WTC11 (cell line): Measurements from ENCODE around the gene OR2A14. TPM values are rescaled to one million over a fixed set of nuclear protein-coding genes. Genes with fewer than 3 reads are reported as not detected.

ENCODE experiments used
- ATAC-seq: fragments of 200-7000 bp; cut with Tn5 transposase; 2 replicates; pipeline ENCODE4 v1.10.0; 2021; ENCODE audit warnings: mild to moderate bottlenecking, moderate library complexity
- Bru-seq: library from RNA; stranded (reverse); fragments of 400-500 nt; gene quantifications from one replicate; lab custom pipeline; 2021; lab: Mats Ljungman, UMichigan
- CTCF ChIA-PET: fragments of 300-600 bp; sonication (Branson Sonifier 250); formaldehyde crosslinking; loops from one replicate; lab custom pipeline; 2021; ENCODE audit warnings: antibody characterized with exemption; lab: Charles Lee
- POLR2A ChIA-PET: fragments of 350-600 bp; sonication (Branson Sonifier 250); formaldehyde crosslinking; loops from one replicate; lab custom pipeline; 2021; ENCODE audit warnings: antibody characterized with exemption; lab: Charles Lee
- DNase-seq: peaks from one replicate; pipeline ENCODE4 v3.0.0; 2021; ENCODE audit warnings: low spot score
- H3K27ac Mint-ChIP-seq: 2 replicates; pipeline ENCODE4 v1.8.0; 2021; ENCODE audit warnings: mixed read lengths
- H3K27me3 Mint-ChIP-seq: 2 replicates; pipeline ENCODE4 v1.8.0; 2021; ENCODE audit warnings: low read depth, mild to moderate bottlenecking, moderate library complexity, mixed read lengths
- H3K36me3 Mint-ChIP-seq: 2 replicates; pipeline ENCODE4 v1.8.0; 2021; ENCODE audit warnings: mixed read lengths
- H3K4me1 Mint-ChIP-seq: 2 replicates; pipeline ENCODE4 v1.8.0; 2022; ENCODE audit warnings: mixed read lengths
- H3K4me3 Mint-ChIP-seq: 2 replicates; pipeline ENCODE4 v1.8.0; 2021; ENCODE audit warnings: mild to moderate bottlenecking, moderate library complexity, mixed read lengths
- H3K9me3 Mint-ChIP-seq: 2 replicates; pipeline ENCODE4 v1.8.0; 2021; ENCODE audit warnings: mixed read lengths
- ATF3 ChIP-seq: sonication (generic); formaldehyde crosslinking; conservative IDR thresholded peaks from 2 replicates; pipeline ENCODE4 v1.8.1; 2022; ENCODE audit warnings: mild to moderate bottlenecking, missing genetic modification reagents
- CDX4 ChIP-seq: fragments of 250-450 bp; sonication (Bioruptor Pico); IDR thresholded peaks from 2 replicates; pipeline ENCODE4 v1.9.0; 2021; ENCODE audit warnings: moderate library complexity, mild to moderate bottlenecking, inconsistent platforms, borderline replicate concordance
- CTCF ChIP-seq: fragments of 200-600 bp; IDR thresholded peaks from 2 replicates; pipeline ENCODE4 v1.8.0; 2022; ENCODE audit warnings: antibody characterized with exemption
- E2F1 ChIP-seq: sonication (generic); formaldehyde crosslinking; IDR thresholded peaks from 2 replicates; pipeline ENCODE4 v1.8.0; 2022; ENCODE audit warnings: mild to moderate bottlenecking, missing genetic modification reagents
- ERG ChIP-seq: fragments of 250-450 bp; sonication (Bioruptor Pico); IDR thresholded peaks from 2 replicates; pipeline ENCODE4 v1.8.0; 2021; ENCODE audit warnings: mild to moderate bottlenecking
- FOXP1 ChIP-seq: sonication (generic); formaldehyde crosslinking; IDR thresholded peaks from 2 replicates; pipeline ENCODE4 v1.8.0; 2022; ENCODE audit warnings: missing genetic modification reagents, mild to moderate bottlenecking, moderate library complexity, borderline replicate concordance
- GABPB1 ChIP-seq: sonication (generic); formaldehyde crosslinking; IDR thresholded peaks from 2 replicates; pipeline ENCODE4 v1.8.1; 2023; ENCODE audit warnings: mild to moderate bottlenecking, missing genetic modification reagents
- MXD4 ChIP-seq: fragments of 250-450 bp; sonication (Bioruptor Pico); IDR thresholded peaks from 2 replicates; pipeline ENCODE4 v1.8.0; 2021; ENCODE audit warnings: mild to moderate bottlenecking, moderate library complexity, borderline replicate concordance
- NR2C2 ChIP-seq: sonication (generic); formaldehyde crosslinking; IDR thresholded peaks from 2 replicates; pipeline ENCODE4 v1.8.0; 2022; ENCODE audit warnings: mild to moderate bottlenecking, missing genetic modification reagents
- PREB ChIP-seq: sonication (generic); formaldehyde crosslinking; IDR thresholded peaks from 2 replicates; pipeline ENCODE4 v1.8.1; 2022; ENCODE audit warnings: mild to moderate bottlenecking, missing genetic modification reagents, moderate library complexity, borderline replicate concordance
- TCF7 ChIP-seq: sonication (generic); formaldehyde crosslinking; IDR thresholded peaks from 2 replicates; pipeline ENCODE4 v1.8.0; 2022; ENCODE audit warnings: mild to moderate bottlenecking, low read depth, missing genetic modification reagents, moderate library complexity
- TP53 ChIP-seq: sonication (generic); formaldehyde crosslinking; IDR thresholded peaks from 2 replicates; pipeline ENCODE4 v1.8.1; 2023; ENCODE audit warnings: mild to moderate bottlenecking, missing genetic modification reagents
- ZNF232 ChIP-seq: sonication (generic); formaldehyde crosslinking; IDR thresholded peaks from 2 replicates; pipeline ENCODE4 v1.8.0; 2022; ENCODE audit warnings: mild to moderate bottlenecking, missing genetic modification reagents
- long read RNA-seq, 3 experiments: library from RNA in 1 of 3; library from capped mRNA in 1 of 3; library from polyadenylated mRNA in 1 of 3; unstranded in 2 of 3; stranded (forward) in 1 of 3; transcript quantifications; one replicate each; pipeline ENCODE4 v2.0.0, GENCODE V29; 2021
- total RNA-seq: library from RNA; stranded (reverse); gene quantifications from 3 replicates; pipeline ENCODE4 v1.2.3, GENCODE V29; 2021
- TF ChIP-seq, protein P1 (sequence below): fragments of 250-450 bp; sonication (Bioruptor Pico); conservative IDR thresholded peaks from 2 replicates; pipeline ENCODE4 v1.9.0; 2021; ENCODE audit warnings: mild to moderate bottlenecking
- TF ChIP-seq, protein P2 (sequence below): sonication (generic); formaldehyde crosslinking; IDR thresholded peaks from 2 replicates; pipeline ENCODE4 v1.8.0; 2022; ENCODE audit warnings: missing genetic modification reagents

Gene OR2A14
- total RNA-seq (not detected in 3 replicates), Bru-seq, nascent RNA (not detected)
- long read RNA-seq, experiment 1: 0 reads
- long read RNA-seq, experiment 2: 0 reads
- long read RNA-seq, experiment 3: 0 reads

DNA sequence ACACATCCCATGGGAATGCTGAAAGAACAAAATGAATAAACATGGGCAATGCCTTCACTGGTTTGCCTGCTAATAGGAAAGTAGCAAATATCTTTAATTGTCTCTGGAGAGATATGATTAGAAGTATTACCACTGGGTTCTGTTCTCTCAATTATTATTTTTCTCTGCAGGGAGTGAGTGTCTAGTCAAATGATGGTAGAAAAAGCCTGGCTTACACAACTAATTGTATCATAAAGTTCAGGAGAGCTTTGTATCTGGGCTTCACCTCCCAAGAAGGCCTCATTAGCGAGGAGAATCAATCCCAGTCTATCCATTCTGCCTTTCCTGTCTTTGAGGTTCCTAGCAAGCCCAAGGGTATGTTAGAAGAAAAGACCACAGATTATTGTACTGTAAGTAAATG is at the start of gene OR2A14:
TSS of gene OR2A14 (plus strand) at position 301 of the 400 bp plus-strand sequence. CDS start 5,937 bp downstream, outside the sequence.
- CTCF ChIA-PET: no interaction called here
- no peaks in the 10 kb centered on the region for H3K27me3 Mint-ChIP-seq

GRCh38 chr7:144074374-144074773 is 48.6 kb upstream of the OR2A14 start:
- Mint-ChIP-seq H3K4me1 (no peaks in the 10 kb centered on the region), H3K36me3 (no peaks in the 10 kb centered on the region), H3K9me3 (peaks cover 11% of the 10 kb centered on the region), H3K27me3 (no peaks in the 10 kb centered on the region), H3K27ac (no peak overlapping the region), H3K4me3 (no peak overlapping the region)
- no peak for ATAC-seq
- POLR2A ChIA-PET: no interaction called here
- DNase-seq: no peak
- CTCF ChIA-PET: no interaction called here
- TF ChIP-seq TP53 (CRISPR knock-in tag) (no peak), GABPB1 (CRISPR knock-in tag) (no peak), ZNF232 (no peak), ERG (CRISPR knock-in tag) (no peak), CDX4 (CRISPR knock-in tag) (no peak), MXD4 (no peak), ATF3 (no peak), PREB (CRISPR knock-in tag) (no peak), CTCF (no peak), FOXP1 (CRISPR knock-in tag) (no peak), TCF7 (CRISPR knock-in tag) (no peak), NR2C2 (CRISPR knock-in tag) (no peak)
- TF ChIP-seq, protein P1, sequence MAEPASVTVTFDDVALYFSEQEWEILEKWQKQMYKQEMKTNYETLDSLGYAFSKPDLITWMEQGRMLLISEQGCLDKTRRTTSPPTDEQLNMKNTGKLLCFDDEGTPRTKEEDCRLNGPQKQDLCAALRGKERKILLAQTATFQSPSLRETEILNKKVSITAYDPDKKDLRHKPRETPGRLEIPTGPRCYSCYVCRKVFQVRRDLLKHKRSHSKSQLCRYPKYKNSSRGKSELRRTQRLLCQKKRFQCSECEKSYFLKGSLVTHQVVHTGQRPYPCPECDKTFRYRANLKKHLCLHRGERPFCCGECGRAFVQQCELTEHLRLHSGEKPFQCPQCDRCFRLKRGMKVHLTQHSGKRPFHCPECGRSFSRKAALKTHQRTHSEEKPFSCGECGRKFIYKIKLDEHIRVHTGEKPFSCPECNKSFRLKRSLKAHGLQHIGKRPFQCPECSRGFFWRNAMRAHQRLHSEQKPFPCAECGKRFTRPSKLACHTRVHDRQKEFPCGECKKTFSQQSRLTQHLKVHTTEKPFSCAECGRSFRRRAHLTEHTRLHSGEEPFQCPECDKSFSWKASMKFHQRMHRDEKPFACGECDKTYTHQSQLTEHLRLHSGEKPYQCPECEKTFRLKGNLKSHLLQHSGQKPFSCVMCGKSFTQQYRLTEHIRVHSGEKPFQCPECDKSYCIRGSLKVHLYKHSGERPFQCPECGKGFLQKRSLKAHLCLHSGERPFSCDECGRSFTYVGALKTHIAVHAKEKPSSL (CRISPR knock-in tag): no peak
- TF ChIP-seq, protein P2, sequence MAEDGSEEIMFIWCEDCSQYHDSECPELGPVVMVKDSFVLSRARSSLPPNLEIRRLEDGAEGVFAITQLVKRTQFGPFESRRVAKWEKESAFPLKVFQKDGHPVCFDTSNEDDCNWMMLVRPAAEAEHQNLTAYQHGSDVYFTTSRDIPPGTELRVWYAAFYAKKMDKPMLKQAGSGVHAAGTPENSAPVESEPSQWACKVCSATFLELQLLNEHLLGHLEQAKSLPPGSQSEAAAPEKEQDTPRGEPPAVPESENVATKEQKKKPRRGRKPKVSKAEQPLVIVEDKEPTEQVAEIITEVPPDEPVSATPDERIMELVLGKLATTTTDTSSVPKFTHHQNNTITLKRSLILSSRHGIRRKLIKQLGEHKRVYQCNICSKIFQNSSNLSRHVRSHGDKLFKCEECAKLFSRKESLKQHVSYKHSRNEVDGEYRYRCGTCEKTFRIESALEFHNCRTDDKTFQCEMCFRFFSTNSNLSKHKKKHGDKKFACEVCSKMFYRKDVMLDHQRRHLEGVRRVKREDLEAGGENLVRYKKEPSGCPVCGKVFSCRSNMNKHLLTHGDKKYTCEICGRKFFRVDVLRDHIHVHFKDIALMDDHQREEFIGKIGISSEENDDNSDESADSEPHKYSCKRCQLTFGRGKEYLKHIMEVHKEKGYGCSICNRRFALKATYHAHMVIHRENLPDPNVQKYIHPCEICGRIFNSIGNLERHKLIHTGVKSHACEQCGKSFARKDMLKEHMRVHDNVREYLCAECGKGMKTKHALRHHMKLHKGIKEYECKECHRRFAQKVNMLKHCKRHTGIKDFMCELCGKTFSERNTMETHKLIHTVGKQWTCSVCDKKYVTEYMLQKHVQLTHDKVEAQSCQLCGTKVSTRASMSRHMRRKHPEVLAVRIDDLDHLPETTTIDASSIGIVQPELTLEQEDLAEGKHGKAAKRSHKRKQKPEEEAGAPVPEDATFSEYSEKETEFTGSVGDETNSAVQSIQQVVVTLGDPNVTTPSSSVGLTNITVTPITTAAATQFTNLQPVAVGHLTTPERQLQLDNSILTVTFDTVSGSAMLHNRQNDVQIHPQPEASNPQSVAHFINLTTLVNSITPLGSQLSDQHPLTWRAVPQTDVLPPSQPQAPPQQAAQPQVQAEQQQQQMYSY (CRISPR knock-in tag): no peak

More for the DNA sequence above, at the start of gene OR2A14:
- no peak within 1 kb of the TSS for H3K4me3 Mint-ChIP-seq
- peaks cover 4% of the 10 kb centered on the region for H3K36me3 Mint-ChIP-seq
- H3K4me1 Mint-ChIP-seq: no peaks in the 10 kb centered on the region
- H3K9me3 Mint-ChIP-seq: peaks cover 6% of the 10 kb centered on the region
- no peak for ATAC-seq
- TF ChIP-seq PREB (CRISPR knock-in tag) (no peak), E2F1 (CRISPR knock-in tag) (no peak)
- no peak for DNase-seq
- POLR2A ChIA-PET: no interaction called here
- no peak within 1 kb of the TSS for H3K27ac Mint-ChIP-seq
